GM12892 (cell line): ENCODE data around the gene TOM1L2.
"Not testable (repeated sequence)": the region's sequence is repeated elsewhere in the genome, so short reads cannot be mapped to it uniquely, and the experiment has no call there.

Source experiments
- DNase-seq: peaks from one replicate; pipeline ENCODE4 v3.0.0; 2011; ENCODE audit not compliant: insufficient read length
- FAIRE-seq: peaks from 2 replicates; lab custom pipeline; 2011; peaks lifted over from hg19 to GRCh38; lab: Jason Lieb, UNC
- POLR2A ChIP-seq: IDR thresholded peaks from 2 replicates; pipeline ENCODE4 v1.6.1; 2011; ENCODE audit warnings: low read depth, low read length, control low read depth
- POLR2AphosphoS5 ChIP-seq: IDR thresholded peaks from 2 replicates; pipeline ENCODE4 v1.6.1; 2011; ENCODE audit warnings: low read depth, low read length, control low read depth
- TAF1 ChIP-seq: IDR thresholded peaks from 2 replicates; pipeline ENCODE4 v1.6.1; 2011; ENCODE audit warnings: low read depth, mild to moderate bottlenecking, control low read depth, low read length, borderline replicate concordance

TOM1L2 gene

GRCh38 chr17:17947309-17947708 is 24.9 kb downstream of the TOM1L2 start:
- DNase-seq (no peak), FAIRE-seq (no peak)
- TF ChIP-seq POLR2AphosphoS5 (no peak), POLR2A (no peak), TAF1 (no peak)

GRCh38 chr17:17946093-17946492 is 26.1 kb downstream of the TOM1L2 start:
- FAIRE-seq (no peak), DNase-seq (no peak)
- TF ChIP-seq POLR2AphosphoS5: no peak
- TF ChIP-seq POLR2A: no peak
- no peak for TF ChIP-seq TAF1

GRCh38 chr17:17944743-17945142 is 27.5 kb downstream of the TOM1L2 start:
- DNase-seq (no peak), FAIRE-seq (no peak)
- no peak for TF ChIP-seq TAF1
- no peak for TF ChIP-seq POLR2AphosphoS5
- TF ChIP-seq POLR2A: no peak

GRCh38 chr17:17944242-17944641 is 28.0 kb downstream of the TOM1L2 start:
- no peak for FAIRE-seq
- no peak for TF ChIP-seq POLR2A
- DNase-seq: no peak

GRCh38 chr17:17943281-17943984 is 28.8 kb downstream of the TOM1L2 start:
- no peak for FAIRE-seq
- no peak for DNase-seq

GRCh38 chr17:17942846-17943245 is 29.4 kb downstream of the TOM1L2 start:
- TF ChIP-seq TAF1 (no peak), POLR2AphosphoS5 (no peak)
- DNase-seq (no peak), FAIRE-seq (no peak)

More at GRCh38 chr17:17943281-17943984, 28.8 kb downstream of the TOM1L2 start:
- TF ChIP-seq POLR2AphosphoS5 (no peak), TAF1 (no peak), POLR2A (no peak)

GRCh38 chr17:17941015-17941414 is 31.2 kb downstream of the TOM1L2 start:
- FAIRE-seq (no peak), DNase-seq (no peak)
- no peak for TF ChIP-seq POLR2AphosphoS5
- TF ChIP-seq TAF1: no peak
- TF ChIP-seq POLR2A: no peak

GRCh38 chr17:17940441-17940911 is 31.7 kb downstream of the TOM1L2 start:
- FAIRE-seq (no peak), DNase-seq (no peak)
- TF ChIP-seq POLR2A (no peak), POLR2AphosphoS5 (no peak), TAF1 (no peak)

GRCh38 chr17:17939941-17940340 is 32.3 kb downstream of the TOM1L2 start:
- FAIRE-seq: not testable (repeated sequence)

GRCh38 chr17:17938388-17939107 is 33.7 kb downstream of the TOM1L2 start:
- FAIRE-seq: no peak
- no peak for TF ChIP-seq TAF1
- TF ChIP-seq POLR2A: no peak
- no peak for TF ChIP-seq POLR2AphosphoS5
- no peak for DNase-seq

More at GRCh38 chr17:17939941-17940340, 32.3 kb downstream of the TOM1L2 start:
- DNase-seq: not testable (repeated sequence)

- no peak for FAIRE-seq
- DNase-seq: no peak
- TF ChIP-seq TAF1 (no peak), POLR2A (no peak), POLR2AphosphoS5 (no peak)
Measured at GRCh38 chr17:17937958-17938357, 34.2 kb downstream of the TOM1L2 start.
